GM19438 (cell line): Measurements from ENCODE around the gene SOBP.

ENCODE experiments used
- ATAC-seq: cut with Tn5 transposase; IDR thresholded peaks from one replicate; pipeline ENCODE4 v1.9.1; 2021; ENCODE audit warnings: low read depth; ENCODE audit not compliant: unreplicated experiment

The SOBP gene

GRCh38 chr6:107579456-107580056 lies 89.6 kb downstream of the SOBP start:
- no peak for ATAC-seq

DNA sequence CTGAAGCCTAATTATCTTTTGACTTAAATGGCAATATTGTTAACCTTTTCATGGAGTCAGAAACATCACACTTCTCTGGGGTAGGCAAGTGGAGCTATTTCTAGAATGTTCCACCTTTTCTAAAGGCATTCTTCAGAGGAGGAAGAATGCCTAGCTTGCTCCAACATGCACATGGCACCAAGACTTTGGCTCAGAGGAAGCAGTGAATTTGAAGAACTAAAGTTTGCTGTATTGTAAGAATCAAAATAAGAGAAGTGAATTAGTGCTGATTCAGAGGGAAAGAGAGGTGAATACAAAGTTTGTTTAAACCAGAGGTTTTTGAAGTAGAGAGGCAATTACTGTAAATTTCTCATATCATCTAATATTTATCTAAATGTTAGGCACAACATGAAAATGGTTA lies 92.2 kb downstream of the SOBP start:
- ATAC-seq = no peak

- ATAC-seq = no peak
These were observed 94.8 kb downstream of the SOBP start for GRCh38 chr6:107584726-107585125.

- ATAC-seq = no peak
These were observed 96.0 kb downstream of the SOBP start for GRCh38 chr6:107585815-107586435.

DNA sequence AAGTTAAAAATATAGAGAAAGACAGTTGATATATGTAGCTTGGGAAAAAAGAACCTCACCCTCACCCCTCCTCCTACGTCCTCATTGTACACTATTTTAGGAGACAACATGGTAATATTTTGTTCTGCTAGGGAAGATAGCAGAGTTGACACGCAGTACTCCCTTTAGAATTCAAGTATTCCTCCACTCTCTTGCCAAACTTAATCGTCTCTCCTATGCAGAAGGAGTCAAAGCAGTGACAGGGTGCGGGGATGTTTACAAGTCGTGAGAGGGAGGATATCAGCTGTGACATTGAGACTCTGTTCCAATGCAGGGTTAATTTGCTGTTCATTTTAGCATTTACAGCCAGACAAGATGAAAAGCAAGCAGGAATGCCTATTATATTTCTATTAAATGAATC lies 97.5 kb downstream of the SOBP start:
- ATAC-seq = no peak

DNA sequence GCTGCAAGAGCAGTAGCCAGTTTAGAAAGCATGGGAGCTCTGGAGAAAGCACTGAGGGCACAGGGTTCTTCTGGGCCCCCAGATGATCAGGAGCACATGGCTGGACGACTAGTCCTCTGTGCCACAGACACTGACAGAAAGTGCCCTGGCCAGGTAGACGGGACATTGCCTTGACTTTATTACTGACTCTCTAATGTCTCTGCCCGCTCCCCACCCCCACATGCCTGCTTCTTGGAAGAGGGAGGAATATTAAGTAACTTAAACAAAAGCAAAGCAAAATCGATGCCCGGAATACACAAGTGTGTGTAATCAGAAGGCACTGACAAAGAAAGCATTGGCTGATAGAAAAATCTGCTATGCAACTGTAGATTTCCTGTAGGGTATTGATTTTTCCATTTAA lies 99.3 kb downstream of the SOBP start:
- no peak for ATAC-seq

DNA sequence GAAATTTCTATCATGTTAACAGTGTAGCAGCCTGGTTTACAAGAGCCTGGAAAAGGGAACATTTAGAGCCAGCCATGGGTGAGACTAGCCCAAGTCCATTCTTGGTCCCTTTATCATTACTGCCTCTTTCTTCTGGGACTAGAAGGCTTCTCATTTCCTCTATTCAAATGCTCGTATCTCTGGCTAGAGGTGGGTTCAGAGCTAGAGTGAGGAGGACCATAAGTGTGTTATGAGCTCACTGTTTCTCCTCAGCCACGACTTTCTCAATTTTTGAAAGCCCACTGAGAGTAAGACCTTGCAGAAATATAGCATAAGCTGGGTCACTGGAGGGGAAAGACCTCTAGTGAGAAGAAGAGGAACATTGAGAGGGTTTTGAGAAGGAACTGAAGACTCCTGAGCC lies 100.0 kb downstream of the SOBP start:
- ATAC-seq = no peak

GRCh38 chr6:107590378-107590777 lies 100.5 kb downstream of the SOBP start:
- ATAC-seq = no peak

- no peak for ATAC-seq
These were observed 101.4 kb downstream of the SOBP start for GRCh38 chr6:107591346-107591745.

DNA sequence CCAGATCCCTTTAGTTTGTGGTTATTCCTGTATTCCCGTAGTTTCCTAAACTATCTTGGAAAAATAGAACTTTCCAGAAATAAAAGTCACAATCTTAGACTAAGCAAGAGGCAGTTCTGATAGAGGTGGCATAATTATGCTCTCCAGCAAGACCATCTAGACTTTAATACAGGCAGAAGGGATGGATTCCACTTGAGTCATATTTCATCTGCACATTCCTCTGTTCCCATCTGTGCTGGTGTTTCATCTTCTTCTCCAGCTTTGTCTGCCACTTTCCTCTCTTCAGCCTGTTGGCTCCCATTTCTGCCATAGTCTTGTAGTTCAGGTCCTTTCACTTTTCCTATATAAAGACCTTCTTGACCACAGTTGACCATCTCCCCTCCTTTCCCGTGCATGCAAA lies 102.9 kb downstream of the SOBP start:
- no peak for ATAC-seq

DNA sequence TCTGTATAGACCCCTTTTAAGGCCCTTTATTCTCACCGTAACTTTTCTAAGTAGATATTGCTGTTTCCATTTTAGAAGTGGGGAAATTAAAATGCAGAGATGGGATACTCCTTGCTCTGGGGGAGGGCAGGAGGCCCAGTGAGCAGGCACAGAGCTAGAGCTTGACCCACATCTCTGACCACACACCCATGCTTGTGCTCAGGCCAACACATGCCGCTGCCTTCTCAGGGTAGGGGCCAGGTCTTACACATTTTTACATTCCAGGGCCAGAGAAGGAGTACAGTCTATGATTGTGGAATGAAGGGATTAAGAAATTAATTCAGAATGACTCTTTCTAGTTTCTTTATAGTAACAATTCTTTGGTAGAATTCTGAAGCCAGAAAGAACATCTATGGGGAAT lies 104.8 kb downstream of the SOBP start:
- no peak for ATAC-seq

DNA sequence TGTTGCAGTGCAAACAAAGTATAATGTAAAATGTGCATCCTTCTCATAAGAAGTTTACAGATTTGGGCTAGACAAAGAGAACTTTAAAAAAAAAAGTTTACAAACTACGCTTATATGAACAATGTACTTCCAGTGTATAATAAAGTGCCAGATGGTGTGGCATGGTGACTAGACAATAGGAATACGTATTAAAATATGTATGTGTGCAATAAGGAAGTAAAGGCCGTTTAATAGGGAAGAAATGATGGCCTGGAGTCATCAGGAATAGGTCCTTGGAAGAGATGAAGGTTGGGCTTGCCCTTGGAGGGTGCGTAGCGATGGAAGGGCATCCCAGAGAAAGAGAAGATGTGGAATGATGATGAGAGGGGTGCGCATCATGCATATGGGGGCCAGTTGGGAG lies 108.2 kb downstream of the SOBP start:
- no peak for ATAC-seq

- no peak for ATAC-seq
These were observed 109.1 kb downstream of the SOBP start for GRCh38 chr6:107599043-107599442.

DNA sequence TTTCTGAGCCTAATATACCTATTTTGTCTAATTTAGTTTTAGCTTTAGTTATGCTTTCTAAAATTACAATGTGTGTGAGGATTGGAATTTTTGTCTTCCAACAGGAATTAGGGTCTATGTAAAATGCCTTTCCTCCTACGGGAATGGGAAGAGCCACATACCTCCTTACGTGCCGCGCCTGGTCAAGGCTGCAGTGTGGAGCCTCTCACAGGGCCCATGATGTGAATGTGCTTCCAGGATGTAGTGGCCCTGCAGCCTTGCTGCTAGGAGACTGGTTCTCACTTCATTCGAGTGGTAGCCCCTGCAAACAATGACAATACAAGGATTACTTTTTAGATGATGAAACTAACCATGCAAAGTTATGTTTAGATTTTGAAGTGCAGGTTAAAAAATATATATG lies 110.2 kb downstream of the SOBP start:
- ATAC-seq = no peak

GRCh38 chr6:107600936-107601335 lies 111.0 kb downstream of the SOBP start:
- ATAC-seq = no peak

GRCh38 chr6:107601406-107601805 lies 111.5 kb downstream of the SOBP start:
- no peak for ATAC-seq

- no peak for ATAC-seq
These were observed 112.5 kb downstream of the SOBP start for GRCh38 chr6:107602321-107603005.

DNA sequence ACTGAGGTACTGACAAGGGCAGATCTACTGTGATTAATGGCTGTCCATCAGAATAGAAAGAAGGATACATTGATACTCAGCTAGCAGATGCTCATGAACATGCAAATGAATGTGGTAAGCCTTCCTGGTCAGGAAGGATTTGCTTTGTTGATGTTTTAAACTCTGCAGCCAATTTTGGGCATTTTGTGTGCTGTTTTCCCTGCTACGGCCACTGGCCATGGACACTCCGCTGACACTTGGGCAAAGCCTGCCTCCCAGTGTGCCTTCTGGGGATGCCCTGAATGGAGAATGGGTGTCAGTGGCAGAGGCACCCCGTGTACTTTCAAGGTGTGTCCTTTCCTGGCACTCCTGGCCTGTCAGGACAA lies 113.1 kb downstream of the SOBP start:
- ATAC-seq = no peak

- no peak for ATAC-seq
These were observed 114.6 kb downstream of the SOBP start for GRCh38 chr6:107604549-107604948.

DNA sequence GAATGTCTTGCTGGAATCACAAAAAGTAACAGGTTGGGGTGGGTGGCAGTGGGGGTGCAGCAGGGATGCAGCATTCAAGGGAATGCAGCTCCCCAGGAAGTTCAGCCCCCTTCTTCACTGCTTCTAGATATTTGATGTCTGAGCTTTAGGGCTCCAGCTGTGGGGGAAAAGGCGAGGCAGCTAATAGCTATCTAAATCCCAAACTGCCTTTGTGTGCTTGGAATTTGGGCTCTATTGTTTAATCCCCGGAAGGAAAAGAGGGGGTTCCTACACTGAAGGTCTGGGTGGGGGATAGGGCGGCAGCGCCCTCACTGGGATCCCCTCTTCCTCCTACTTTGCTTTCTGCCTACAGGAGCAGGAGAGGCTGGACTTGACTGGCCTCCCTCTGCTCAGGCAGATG lies 116.5 kb downstream of the SOBP start:
- ATAC-seq = no peak

DNA sequence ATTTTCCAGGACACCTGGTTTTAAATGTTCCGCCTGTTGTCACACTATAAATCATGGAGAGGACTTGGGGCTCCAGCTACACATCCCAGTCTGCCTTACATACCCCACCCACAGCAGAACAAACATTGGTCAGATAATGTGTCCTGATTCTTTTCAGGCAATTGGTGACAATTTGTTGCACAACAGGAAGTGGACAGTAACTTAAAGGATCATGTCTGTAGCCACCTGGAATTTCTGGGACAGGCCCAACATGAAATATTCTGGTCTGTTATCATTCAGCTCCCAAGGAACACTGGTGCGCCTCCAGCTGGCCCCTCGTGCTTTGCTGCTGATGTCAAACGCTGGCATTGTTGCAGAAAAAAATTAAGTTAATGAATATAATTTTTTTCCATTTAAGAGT lies 117.2 kb downstream of the SOBP start:
- no peak for ATAC-seq

DNA sequence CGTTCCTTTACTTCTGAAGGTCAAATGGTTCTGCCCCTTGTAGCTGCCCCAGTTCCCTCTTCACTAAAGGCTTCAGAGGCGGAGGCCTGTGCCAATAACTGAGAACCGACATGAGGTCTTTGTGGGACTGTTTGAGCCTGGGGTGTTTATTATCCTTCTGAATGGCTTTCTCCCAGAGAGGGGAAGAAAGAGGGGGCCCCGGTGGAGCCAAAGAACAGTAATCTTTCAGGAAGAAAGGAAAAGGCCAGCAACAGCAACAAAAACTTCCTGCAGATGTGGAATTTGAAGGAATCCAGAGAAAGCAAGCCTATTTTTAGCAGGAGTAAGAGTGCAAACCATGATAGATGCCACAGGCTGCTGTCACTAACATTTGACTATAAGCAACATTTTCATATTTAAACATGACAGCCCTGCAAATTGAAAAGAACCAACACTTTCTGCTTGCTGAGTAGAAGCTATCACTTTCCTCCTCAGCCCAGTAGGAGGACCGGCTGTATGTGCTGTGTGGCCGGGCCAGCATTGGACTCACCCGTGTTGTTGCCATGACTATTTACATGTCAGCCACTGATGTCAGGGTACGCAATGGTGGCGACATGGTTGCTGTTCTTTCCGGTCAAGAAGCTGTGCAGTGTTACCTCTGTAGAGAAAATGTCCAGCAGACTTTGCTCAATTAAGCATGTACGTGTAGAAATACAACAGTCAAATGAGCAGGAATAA lies 121.3 kb downstream of the SOBP start:
- ATAC-seq = no peak
